GM19467 (cell line): ENCODE results near the gene BANF2.

ENCODE experiments used
- ATAC-seq: cut with Tn5 transposase; IDR thresholded peaks from one replicate; pipeline ENCODE4 v1.9.1; 2021; ENCODE audit warnings: mild to moderate bottlenecking, moderate library complexity; ENCODE audit not compliant: unreplicated experiment

Gene BANF2

GRCh38 chr20:17732907-17733521 is 33.2 kb downstream of the BANF2 start:
- no peak for ATAC-seq

GRCh38 chr20:17733767-17734304 is 34.1 kb downstream of the BANF2 start:
- ATAC-seq: no peak

GRCh38 chr20:17734374-17734773 is 34.6 kb downstream of the BANF2 start:
- no peak for ATAC-seq

- no peak for ATAC-seq
These were observed 35.5 kb downstream of the BANF2 start for GRCh38 chr20:17735206-17735804.

GRCh38 chr20:17735959-17736621 is 36.3 kb downstream of the BANF2 start:
- no peak for ATAC-seq

GRCh38 chr20:17738154-17738553 is 38.4 kb downstream of the BANF2 start:
- no peak for ATAC-seq

GRCh38 chr20:17741220-17741619 is 41.5 kb downstream of the BANF2 start:
- ATAC-seq: no peak

- no peak for ATAC-seq
These were observed 43.0 kb downstream of the BANF2 start for GRCh38 chr20:17742731-17743130.

- no peak for ATAC-seq
These were observed 43.9 kb downstream of the BANF2 start for GRCh38 chr20:17743677-17744076.

GRCh38 chr20:17747431-17747846 is 47.7 kb downstream of the BANF2 start:
- no peak for ATAC-seq

GRCh38 chr20:17748279-17748678 is 48.5 kb downstream of the BANF2 start:
- ATAC-seq: no peak

GRCh38 chr20:17749626-17749977 is 49.8 kb downstream of the BANF2 start:
- ATAC-seq: no peak

- no peak for ATAC-seq
These were observed 50.4 kb downstream of the BANF2 start for GRCh38 chr20:17749978-17750721.

- ATAC-seq: no peak
These were observed 50.9 kb downstream of the BANF2 start for GRCh38 chr20:17750722-17751045.

- ATAC-seq: no peak
These were observed 51.9 kb downstream of the BANF2 start for GRCh38 chr20:17751640-17752039.

GRCh38 chr20:17752459-17752858 is 52.7 kb downstream of the BANF2 start:
- ATAC-seq: no peak

- ATAC-seq: no peak
These were observed 53.8 kb downstream of the BANF2 start for GRCh38 chr20:17753516-17753915.

- no peak for ATAC-seq
These were observed 56.8 kb downstream of the BANF2 start for GRCh38 chr20:17756529-17756928.

GRCh38 chr20:17757496-17757895 is 57.7 kb downstream of the BANF2 start:
- no peak for ATAC-seq

- no peak for ATAC-seq
These were observed 58.2 kb downstream of the BANF2 start for GRCh38 chr20:17758010-17758409.

- ATAC-seq: no peak
These were observed 58.7 kb downstream of the BANF2 start for GRCh38 chr20:17758512-17758911.

- no peak for ATAC-seq
These were observed 59.7 kb downstream of the BANF2 start for GRCh38 chr20:17759449-17759848.
